Measurements from ENCODE around the gene PSIP1.

Gene PSIP1

GRCh38 chr9:15498246-15498995, 12.3 kb downstream of the PSIP1 start:
- Histone ChIP-seq H3K4me1 (ENCODE audit: control insufficient read depth, insufficient read depth, low read length) (no peaks in the 10 kb centered on the region), H3K27me3 (ENCODE audit: control insufficient read depth, insufficient read depth, low read length) (no peaks in the 10 kb centered on the region), H3K9ac (ENCODE audit: low read length) (no peak overlapping the region), H3K36me3 (ENCODE audit: control insufficient read depth, insufficient read depth, low read length) (no peaks in the 10 kb centered on the region), H3K9me3 (ENCODE audit: control insufficient read depth, low read length) (no peaks in the 10 kb centered on the region), H3K4me3 (ENCODE audit: low read length) (no peak overlapping the region)

- no peaks in the 10 kb centered on the region for H3K4me1 ChIP-seq (ENCODE audit: control insufficient read depth, insufficient read depth, low read length)
- H3K9ac ChIP-seq (ENCODE audit: low read length), result no peak overlapping the region
- H3K27me3 ChIP-seq (ENCODE audit: control insufficient read depth, insufficient read depth, low read length), result no peaks in the 10 kb centered on the region
- H3K4me3 ChIP-seq (ENCODE audit: low read length), result no peak overlapping the region
- H3K36me3 ChIP-seq (ENCODE audit: control insufficient read depth, insufficient read depth, low read length), result no peaks in the 10 kb centered on the region
- no peaks in the 10 kb centered on the region for H3K9me3 ChIP-seq (ENCODE audit: control insufficient read depth, low read length)
Measured at GRCh38 chr9:15492485-15493150, 18.2 kb downstream of the PSIP1 start.

GRCh38 chr9:15491950-15492349, 18.8 kb downstream of the PSIP1 start:
- H3K36me3 ChIP-seq (ENCODE audit: control insufficient read depth, insufficient read depth, low read length), result no peaks in the 10 kb centered on the region
- no peaks in the 10 kb centered on the region for H3K27me3 ChIP-seq (ENCODE audit: control insufficient read depth, insufficient read depth, low read length)
- no peak overlapping the region for H3K9ac ChIP-seq (ENCODE audit: low read length)
- H3K4me3 ChIP-seq (ENCODE audit: low read length), result no peak overlapping the region
- no peaks in the 10 kb centered on the region for H3K9me3 ChIP-seq (ENCODE audit: control insufficient read depth, low read length)
- H3K4me1 ChIP-seq (ENCODE audit: control insufficient read depth, insufficient read depth, low read length), result no peaks in the 10 kb centered on the region

GRCh38 chr9:15485836-15486666, 24.7 kb downstream of the PSIP1 start:
- no peak overlapping the region for H3K9ac ChIP-seq (ENCODE audit: low read length)
- H3K9me3 ChIP-seq (ENCODE audit: control insufficient read depth, low read length), result no peaks in the 10 kb centered on the region
- H3K27me3 ChIP-seq (ENCODE audit: control insufficient read depth, insufficient read depth, low read length), result no peaks in the 10 kb centered on the region
- H3K36me3 ChIP-seq (ENCODE audit: control insufficient read depth, insufficient read depth, low read length), result no peaks in the 10 kb centered on the region
- no peaks in the 10 kb centered on the region for H3K4me1 ChIP-seq (ENCODE audit: control insufficient read depth, insufficient read depth, low read length)
- no peak overlapping the region for H3K4me3 ChIP-seq (ENCODE audit: low read length)

GRCh38 chr9:15484802-15485201, 26.0 kb downstream of the PSIP1 start:
- H3K27me3 ChIP-seq (ENCODE audit: control insufficient read depth, insufficient read depth, low read length), result no peaks in the 10 kb centered on the region
- no peak overlapping the region for H3K9ac ChIP-seq (ENCODE audit: low read length)
- H3K4me3 ChIP-seq (ENCODE audit: low read length), result no peak overlapping the region
- no peaks in the 10 kb centered on the region for H3K9me3 ChIP-seq (ENCODE audit: control insufficient read depth, low read length)
- H3K36me3 ChIP-seq (ENCODE audit: control insufficient read depth, insufficient read depth, low read length), result no peaks in the 10 kb centered on the region
- H3K4me1 ChIP-seq (ENCODE audit: control insufficient read depth, insufficient read depth, low read length), result no peaks in the 10 kb centered on the region

GRCh38 chr9:15482146-15482545, 28.6 kb downstream of the PSIP1 start:
- no peak overlapping the region for H3K9ac ChIP-seq (ENCODE audit: low read length)
- H3K4me1 ChIP-seq (ENCODE audit: control insufficient read depth, insufficient read depth, low read length), result no peaks in the 10 kb centered on the region
- no peaks in the 10 kb centered on the region for H3K36me3 ChIP-seq (ENCODE audit: control insufficient read depth, insufficient read depth, low read length)
- H3K27me3 ChIP-seq (ENCODE audit: control insufficient read depth, insufficient read depth, low read length), result no peaks in the 10 kb centered on the region
- H3K4me3 ChIP-seq (ENCODE audit: low read length), result no peak overlapping the region
- no peaks in the 10 kb centered on the region for H3K9me3 ChIP-seq (ENCODE audit: control insufficient read depth, low read length)

- Histone ChIP-seq H3K9me3 (ENCODE audit: control insufficient read depth, low read length) (no peaks in the 10 kb centered on the region), H3K36me3 (ENCODE audit: control insufficient read depth, insufficient read depth, low read length) (no peaks in the 10 kb centered on the region), H3K27me3 (ENCODE audit: control insufficient read depth, insufficient read depth, low read length) (no peaks in the 10 kb centered on the region), H3K4me1 (ENCODE audit: control insufficient read depth, insufficient read depth, low read length) (no peaks in the 10 kb centered on the region), H3K4me3 (ENCODE audit: low read length) (no peak overlapping the region), H3K9ac (ENCODE audit: low read length) (no peak overlapping the region)
Measured at GRCh38 chr9:15480028-15480427, 30.7 kb downstream of the PSIP1 start.

- H3K9me3 ChIP-seq (ENCODE audit: control insufficient read depth, low read length), result no peaks in the 10 kb centered on the region
- H3K36me3 ChIP-seq (ENCODE audit: control insufficient read depth, insufficient read depth, low read length), result no peaks in the 10 kb centered on the region
- H3K27me3 ChIP-seq (ENCODE audit: control insufficient read depth, insufficient read depth, low read length), result no peaks in the 10 kb centered on the region
- no peak overlapping the region for H3K4me3 ChIP-seq (ENCODE audit: low read length)
- no peak overlapping the region for H3K9ac ChIP-seq (ENCODE audit: low read length)
- no peaks in the 10 kb centered on the region for H3K4me1 ChIP-seq (ENCODE audit: control insufficient read depth, insufficient read depth, low read length)
Measured at GRCh38 chr9:15475923-15476536, 34.7 kb downstream of the PSIP1 start.

- H3K9ac ChIP-seq (ENCODE audit: low read length), result no peak overlapping the region
- no peaks in the 10 kb centered on the region for H3K27me3 ChIP-seq (ENCODE audit: control insufficient read depth, insufficient read depth, low read length)
- no peaks in the 10 kb centered on the region for H3K9me3 ChIP-seq (ENCODE audit: control insufficient read depth, low read length)
- H3K4me3 ChIP-seq (ENCODE audit: low read length), result no peak overlapping the region
- H3K36me3 ChIP-seq (ENCODE audit: control insufficient read depth, insufficient read depth, low read length), result no peaks in the 10 kb centered on the region
- no peaks in the 10 kb centered on the region for H3K4me1 ChIP-seq (ENCODE audit: control insufficient read depth, insufficient read depth, low read length)
Measured at GRCh38 chr9:15469862-15470261, 40.9 kb downstream of the PSIP1 start.

- Histone ChIP-seq H3K9ac (ENCODE audit: low read length) (no peak overlapping the region), H3K27me3 (ENCODE audit: control insufficient read depth, insufficient read depth, low read length) (no peaks in the 10 kb centered on the region), H3K4me1 (ENCODE audit: control insufficient read depth, insufficient read depth, low read length) (no peaks in the 10 kb centered on the region), H3K4me3 (ENCODE audit: low read length) (no peak overlapping the region), H3K36me3 (ENCODE audit: control insufficient read depth, insufficient read depth, low read length) (no peaks in the 10 kb centered on the region), H3K9me3 (ENCODE audit: control insufficient read depth, low read length) (no peaks in the 10 kb centered on the region)
Measured at GRCh38 chr9:15469406-15469805, 41.4 kb downstream of the PSIP1 start.

GRCh38 chr9:15468145-15468544, 42.6 kb downstream of the PSIP1 start:
- Histone ChIP-seq H3K4me3 (ENCODE audit: low read length) (no peak overlapping the region), H3K36me3 (ENCODE audit: control insufficient read depth, insufficient read depth, low read length) (no peaks in the 10 kb centered on the region), H3K9me3 (ENCODE audit: control insufficient read depth, low read length) (no peaks in the 10 kb centered on the region), H3K27me3 (ENCODE audit: control insufficient read depth, insufficient read depth, low read length) (no peaks in the 10 kb centered on the region), H3K9ac (ENCODE audit: low read length) (no peak overlapping the region), H3K4me1 (ENCODE audit: control insufficient read depth, insufficient read depth, low read length) (no peaks in the 10 kb centered on the region)

- Histone ChIP-seq H3K9me3 (ENCODE audit: control insufficient read depth, low read length) (no peaks in the 10 kb centered on the region), H3K9ac (ENCODE audit: low read length) (no peak overlapping the region), H3K4me3 (ENCODE audit: low read length) (no peak overlapping the region), H3K4me1 (ENCODE audit: control insufficient read depth, insufficient read depth, low read length) (no peaks in the 10 kb centered on the region), H3K36me3 (ENCODE audit: control insufficient read depth, insufficient read depth, low read length) (no peaks in the 10 kb centered on the region), H3K27me3 (ENCODE audit: control insufficient read depth, insufficient read depth, low read length) (no peaks in the 10 kb centered on the region)
Measured at GRCh38 chr9:15461601-15462000, 49.2 kb downstream of the PSIP1 start.

All from mucosa of stomach (tissue), 1 donor.